A549 (cell line): ENCODE measurements around the gene TCF12. TPM values are rescaled to one million over a fixed set of nuclear protein-coding genes. Genes with fewer than 3 reads are reported as not detected.

Experiments
- ATAC-seq, 2 experiments: fragments of 200-7000 bp in 1 of 2; fragments of >200 bp in 1 of 2; cut with Nextera tagmentation in 1 of 2; cut with Tn5 transposase in 1 of 2; 3 replicates each; pipeline versions ENCODE4 v1.8.0 to v1.9.1; 2018 to 2020; ENCODE audit warnings: mild to moderate bottlenecking in 1 of 2, moderate library complexity in 1 of 2
- CTCF ChIA-PET: fragments of 300-600 bp; sonication (Branson Sonifier 250); formaldehyde crosslinking; extraction: SDS; loops from one replicate; lab custom pipeline; 2021; ENCODE audit warnings: antibody characterized with exemption, inconsistent platforms; lab: Yijun Ruan, JAX
- POLR2A ChIA-PET: fragments of 350-600 bp; formaldehyde crosslinking; extraction: SDS; loops from one replicate; lab custom pipeline; 2021; ENCODE audit warnings: antibody characterized with exemption, inconsistent platforms; lab: Yijun Ruan, JAX
- DNase-seq, 2 experiments: peaks; one replicate each; pipeline versions ENCODE4 v3.0.0 to v3.0.0-alpha.2; 2011 to 2016; ENCODE audit warnings: low read depth in 1 of 2, low spot score in 1 of 2
- FAIRE-seq: peaks from 2 replicates; lab custom pipeline; 2011; peaks lifted over from hg19 to GRCh38; lab: Jason Lieb, UNC
- H3K27ac ChIP-seq, 2 experiments: fragments of >200 bp; sonication (Bioruptor Twin); formaldehyde crosslinking; 3 replicates each; pipeline ENCODE4 v1.5.1; 2016 to 2017
- H3K4me1 ChIP-seq: fragments of >200 bp; sonication (Bioruptor Twin); formaldehyde crosslinking; 3 replicates; pipeline ENCODE4 v1.6.1; 2016
- H3K4me2 ChIP-seq: fragments of >200 bp; sonication (Bioruptor Twin); formaldehyde crosslinking; 3 replicates; pipeline ENCODE4 v1.6.1; 2016
- H3K4me3 ChIP-seq: fragments of >200 bp; sonication (Bioruptor Twin); formaldehyde crosslinking; 3 replicates; pipeline ENCODE4 v1.5.1; 2016
- H3K9me3 ChIP-seq: fragments of >200 bp; sonication (Bioruptor Twin); formaldehyde crosslinking; 3 replicates; pipeline ENCODE4 v1.6.1; 2016
- BHLHE40 ChIP-seq: IDR thresholded peaks from 2 replicates; pipeline ENCODE4 v1.6.1; 2012; ENCODE audit warnings: low read depth, low read length, inconsistent platforms
- CHD4 ChIP-seq: fragments of 200-600 bp; sonication (generic); IDR thresholded peaks from 2 replicates; pipeline ENCODE4 v1.6.1; 2016; ENCODE audit warnings: antibody characterized with exemption, mild to moderate bottlenecking, borderline replicate concordance
- EHF ChIP-seq: fragments of 250-450 bp; sonication (Bioruptor Pico); IDR thresholded peaks from 2 replicates; pipeline ENCODE4 v1.5.0; 2020; ENCODE audit warnings: mild to moderate bottlenecking
- EHMT2 ChIP-seq: fragments of 200-600 bp; sonication (generic); IDR thresholded peaks from 2 replicates; pipeline ENCODE4 v1.6.1; 2016; ENCODE audit warnings: antibody characterized with exemption, low read depth, mild to moderate bottlenecking, moderate library complexity
- FOSB ChIP-seq: fragments of 250-450 bp; sonication (Bioruptor Pico); IDR thresholded peaks from 2 replicates; pipeline ENCODE4 v1.5.0; 2020; ENCODE audit warnings: mild to moderate bottlenecking, moderate library complexity
- GATA3 ChIP-seq: IDR thresholded peaks from 2 replicates; pipeline ENCODE4 v1.6.1; 2012; ENCODE audit warnings: borderline replicate concordance
- HDAC2 ChIP-seq: fragments of 200-600 bp; sonication (generic); IDR thresholded peaks from 2 replicates; pipeline ENCODE4 v1.6.1; 2016
- HEYL ChIP-seq: fragments of 250-450 bp; sonication (Bioruptor Pico); IDR thresholded peaks from 2 replicates; pipeline ENCODE4 v1.8.0; 2021; ENCODE audit warnings: mild to moderate bottlenecking, moderate library complexity
- JUN ChIP-seq, 2 experiments: fragments of >200 bp; sonication (Bioruptor Twin); formaldehyde crosslinking; IDR thresholded peaks; 2 replicates in 1 of 2; 3 replicates in 1 of 2; pipeline ENCODE4 v1.6.1; 2016 to 2017
- JUNB ChIP-seq: fragments of >200 bp; sonication (Bioruptor Twin); formaldehyde crosslinking; IDR thresholded peaks from 2 replicates; pipeline ENCODE4 v1.6.1; 2016
- KDM1A ChIP-seq: fragments of 200-600 bp; sonication (generic); IDR thresholded peaks from 2 replicates; pipeline ENCODE4 v1.6.1; 2016; ENCODE audit warnings: low read depth, mild to moderate bottlenecking
- MAFK ChIP-seq: fragments of 450-650 bp; IDR thresholded peaks from 2 replicates; pipeline ENCODE4 v1.6.1; 2014; ENCODE audit not compliant: partially characterized antibody
- MAZ ChIP-seq: fragments of 150-350 bp; IDR thresholded peaks from 2 replicates; pipeline ENCODE4 v1.6.1; 2014; ENCODE audit warnings: antibody characterized with exemption, low read depth, low read length, borderline replicate concordance
- MYC ChIP-seq: IDR thresholded peaks from 2 replicates; pipeline ENCODE4 v1.6.1; 2012; ENCODE audit warnings: mild to moderate bottlenecking, inconsistent platforms, low read length, improper control_type of control experiment, borderline replicate concordance
- NPAS2 ChIP-seq: fragments of 250-450 bp; sonication (Bioruptor Pico); IDR thresholded peaks from 2 replicates; pipeline ENCODE4 v1.8.0; 2022; ENCODE audit warnings: mild to moderate bottlenecking, moderate library complexity, borderline replicate concordance
- NR3C1 ChIP-seq: fragments of >200 bp; sonication (Bioruptor Twin); formaldehyde crosslinking; IDR thresholded peaks from 3 replicates; pipeline ENCODE4 v1.6.1; 2017
- PHF8 ChIP-seq: fragments of 200-600 bp; sonication (generic); IDR thresholded peaks from 2 replicates; pipeline ENCODE4 v1.6.1; 2016; ENCODE audit warnings: low read depth, mild to moderate bottlenecking, antibody characterized with exemption, moderate library complexity, borderline replicate concordance
- POLR2AphosphoS2 ChIP-seq: conservative IDR thresholded peaks from 2 replicates; pipeline ENCODE4 v1.6.1; 2012; ENCODE audit warnings: low read length, improper control_type of control experiment, inconsistent platforms
- RCOR1 ChIP-seq: fragments of 150-350 bp; IDR thresholded peaks from 2 replicates; pipeline ENCODE4 v1.6.1; 2014; ENCODE audit warnings: antibody characterized with exemption, low read length, low read depth
- TFCP2L1 ChIP-seq: fragments of 250-450 bp; sonication (Bioruptor Pico); IDR thresholded peaks from 2 replicates; pipeline ENCODE4 v1.5.0; 2021; ENCODE audit warnings: mild to moderate bottlenecking
- TP53 ChIP-seq: fragments of 250-450 bp; sonication (Bioruptor Pico); IDR thresholded peaks from 2 replicates; pipeline ENCODE4 v1.5.0; 2021; ENCODE audit warnings: mild to moderate bottlenecking, moderate library complexity
- ZNF302 ChIP-seq: fragments of 250-450 bp; sonication (Bioruptor Pico); IDR thresholded peaks from 2 replicates; pipeline ENCODE4 v1.9.0; 2021; ENCODE audit warnings: inconsistent platforms, mild to moderate bottlenecking, moderate library complexity
- WGBS: methylation state at CpG from one replicate; pipeline ENCODE4 v1.1.6; 2017; ENCODE audit errors: missing lambda C conversion rate; 5-methylcytosine and 5-hydroxymethylcytosine counted together
- polyA plus RNA-seq, 4 experiments: library from polyadenylated mRNA; depleted of rRNA in 3 of 4; stranded (reverse); fragments of >200 nt; fragmentation: RNase III in 1 of 4; extraction: RNeasy Plus Mini Kit Qiagen cat#74134 plus additional on column Dnase treatment in 1 of 4; gene quantifications; 2 replicates in 3 of 4; 3 replicates in 1 of 4; pipeline ENCODE4 v1.2.3, GENCODE V29; 2011 to 2017
- TF ChIP-seq, protein P1 (sequence below): fragments of >200 bp; sonication (Bioruptor Twin); formaldehyde crosslinking; IDR thresholded peaks from 3 replicates; pipeline ENCODE4 v1.6.1; 2016
- TF ChIP-seq, protein P2 (sequence below): fragments of 250-450 bp; sonication (Bioruptor Pico); IDR thresholded peaks from 2 replicates; pipeline ENCODE4 v1.5.0; 2021; ENCODE audit warnings: mild to moderate bottlenecking, moderate library complexity, borderline replicate concordance
- TF ChIP-seq, protein P3 (sequence below): fragments of 450-650 bp; IDR thresholded peaks from 2 replicates; pipeline ENCODE4 v1.6.1; 2014; ENCODE audit warnings: antibody characterized with exemption

Gene TCF12
- polyA plus RNA-seq, 2 of the 4 experiments (the other 2 are of a cell fraction): 36.3 to 121 TPM

DNA sequence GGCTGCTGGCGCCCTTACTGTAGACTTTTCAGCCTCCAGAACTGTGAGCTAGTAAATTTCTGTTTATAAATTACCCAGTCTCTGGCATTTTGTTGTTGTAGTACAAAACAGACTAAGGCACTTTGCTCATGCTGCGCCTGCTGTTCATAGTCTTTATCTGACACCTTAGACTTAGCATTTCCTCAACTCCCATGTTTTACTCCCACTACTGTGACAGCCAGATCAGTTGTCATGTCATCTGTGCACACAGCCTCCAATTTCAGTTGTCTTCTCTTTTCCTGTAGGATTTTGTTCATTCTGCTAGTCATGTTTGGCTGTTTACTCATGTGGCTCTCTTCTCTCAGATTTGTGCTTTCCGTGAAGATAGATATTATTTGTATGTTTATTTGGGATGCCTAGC lies 62.0 kb downstream of the TCF12 start:
- no peak for FAIRE-seq
- no peak for DNase-seq
- Histone ChIP-seq H3K27ac (no peak overlapping the region), H3K4me3 (no peak overlapping the region), H3K4me2 (no peak overlapping the region)
- WGBS: 94% methylated on average over 3 of the region's 3 CpGs
- no peak for ATAC-seq
- TF ChIP-seq GATA3: no peak
- no peak for TF ChIP-seq RCOR1
- TF ChIP-seq EHMT2: no peak
- TF ChIP-seq TP53 (CRISPR knock-in tag): no peak
- TF ChIP-seq FOSB (CRISPR knock-in tag): no peak
- no peak for TF ChIP-seq MYC
- no peak for TF ChIP-seq NR3C1
- TF ChIP-seq MAFK: no peak
- no peak for TF ChIP-seq HDAC2
- TF ChIP-seq ZNF302 (CRISPR knock-in tag): no peak
- no peak for TF ChIP-seq JUN (IDR thresholded peaks at IDR 0.05)
- no peak for TF ChIP-seq POLR2AphosphoS2
- TF ChIP-seq, all 56 proteins: peak for 0
- Histone ChIP-seq H3K4me1 (peaks cover 62% of the 10 kb centered on the region), H3K9me3 (no peaks in the 10 kb centered on the region)
- ChIA-PET CTCF (no interaction called here), POLR2A (no interaction called here)

DNA sequence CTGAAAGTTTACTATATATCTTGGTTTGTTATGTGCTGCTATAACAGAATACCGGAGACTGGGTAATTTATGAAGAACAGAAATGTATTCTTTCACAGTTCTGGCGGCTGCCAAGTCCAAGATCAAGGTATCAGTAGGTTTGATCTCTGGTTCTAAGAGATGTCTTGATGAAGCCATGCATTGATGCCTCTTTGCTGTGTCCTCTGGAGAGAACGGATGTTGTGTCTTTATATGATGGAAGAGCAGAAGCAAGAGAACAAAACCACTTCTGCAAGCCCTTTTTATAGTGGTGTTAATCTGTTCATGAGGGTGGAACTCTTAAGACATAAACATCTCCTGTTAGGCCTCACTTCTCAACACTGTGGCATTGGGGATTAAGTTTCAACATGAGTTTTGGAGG lies 62.7 kb downstream of the TCF12 start:
- DNase-seq (no peak), FAIRE-seq (no peak), ATAC-seq (no peak)
- peaks cover 67% of the 10 kb centered on the region for H3K4me1 ChIP-seq
- ChIA-PET POLR2A (no interaction called here), CTCF (no interaction called here)
- no peak for TF ChIP-seq TFCP2L1 (CRISPR knock-in tag)
- TF ChIP-seq, protein P1, sequence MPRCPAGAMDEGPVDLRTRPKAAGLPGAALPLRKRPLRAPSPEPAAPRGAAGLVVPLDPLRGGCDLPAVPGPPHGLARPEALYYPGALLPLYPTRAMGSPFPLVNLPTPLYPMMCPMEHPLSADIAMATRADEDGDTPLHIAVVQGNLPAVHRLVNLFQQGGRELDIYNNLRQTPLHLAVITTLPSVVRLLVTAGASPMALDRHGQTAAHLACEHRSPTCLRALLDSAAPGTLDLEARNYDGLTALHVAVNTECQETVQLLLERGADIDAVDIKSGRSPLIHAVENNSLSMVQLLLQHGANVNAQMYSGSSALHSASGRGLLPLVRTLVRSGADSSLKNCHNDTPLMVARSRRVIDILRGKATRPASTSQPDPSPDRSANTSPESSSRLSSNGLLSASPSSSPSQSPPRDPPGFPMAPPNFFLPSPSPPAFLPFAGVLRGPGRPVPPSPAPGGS: no peak
- no peak for TF ChIP-seq JUNB
- TF ChIP-seq BHLHE40: no peak
- no peak for TF ChIP-seq MAZ
- no peak for TF ChIP-seq NPAS2 (CRISPR knock-in tag)
- TF ChIP-seq PHF8: no peak
- no peak for TF ChIP-seq HDAC2
- TF ChIP-seq, protein P2, sequence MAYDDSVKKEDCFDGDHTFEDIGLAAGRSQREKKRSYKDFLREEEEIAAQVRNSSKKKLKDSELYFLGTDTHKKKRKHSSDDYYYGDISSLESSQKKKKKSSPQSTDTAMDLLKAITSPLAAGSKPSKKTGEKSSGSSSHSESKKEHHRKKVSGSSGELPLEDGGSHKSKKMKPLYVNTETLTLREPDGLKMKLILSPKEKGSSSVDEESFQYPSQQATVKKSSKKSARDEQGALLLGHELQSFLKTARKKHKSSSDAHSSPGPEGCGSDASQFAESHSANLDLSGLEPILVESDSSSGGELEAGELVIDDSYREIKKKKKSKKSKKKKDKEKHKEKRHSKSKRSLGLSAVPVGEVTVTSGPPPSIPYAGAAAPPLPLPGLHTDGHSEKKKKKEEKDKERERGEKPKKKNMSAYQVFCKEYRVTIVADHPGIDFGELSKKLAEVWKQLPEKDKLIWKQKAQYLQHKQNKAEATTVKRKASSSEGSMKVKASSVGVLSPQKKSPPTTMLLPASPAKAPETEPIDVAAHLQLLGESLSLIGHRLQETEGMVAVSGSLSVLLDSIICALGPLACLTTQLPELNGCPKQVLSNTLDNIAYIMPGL (CRISPR knock-in tag): no peak
- no peak for TF ChIP-seq KDM1A
- TF ChIP-seq CHD4: no peak
- TF ChIP-seq, protein P3, sequence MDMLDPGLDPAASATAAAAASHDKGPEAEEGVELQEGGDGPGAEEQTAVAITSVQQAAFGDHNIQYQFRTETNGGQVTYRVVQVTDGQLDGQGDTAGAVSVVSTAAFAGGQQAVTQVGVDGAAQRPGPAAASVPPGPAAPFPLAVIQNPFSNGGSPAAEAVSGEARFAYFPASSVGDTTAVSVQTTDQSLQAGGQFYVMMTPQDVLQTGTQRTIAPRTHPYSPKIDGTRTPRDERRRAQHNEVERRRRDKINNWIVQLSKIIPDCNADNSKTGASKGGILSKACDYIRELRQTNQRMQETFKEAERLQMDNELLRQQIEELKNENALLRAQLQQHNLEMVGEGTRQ: no peak
- no peak for TF ChIP-seq HEYL
- TF ChIP-seq ZNF302 (CRISPR knock-in tag): no peak
- TF ChIP-seq EHF (CRISPR knock-in tag): no peak
- TF ChIP-seq RCOR1: no peak
- no peak overlapping the region for H3K4me3 ChIP-seq
- 93% methylated on average over 3 of the region's 3 CpGs for WGBS
- H3K9me3 ChIP-seq: no peaks in the 10 kb centered on the region
- no peak overlapping the region for H3K27ac ChIP-seq
- no peak overlapping the region for H3K4me2 ChIP-seq
